ENCODE data around the gene SPAG9. TPM values are rescaled to one million over a fixed set of nuclear protein-coding genes. Genes with fewer than 3 reads are reported as not detected.

Gene SPAG9
- total RNA-seq, 1 experiment from 2014 or later: 77.6 TPM

DNA sequence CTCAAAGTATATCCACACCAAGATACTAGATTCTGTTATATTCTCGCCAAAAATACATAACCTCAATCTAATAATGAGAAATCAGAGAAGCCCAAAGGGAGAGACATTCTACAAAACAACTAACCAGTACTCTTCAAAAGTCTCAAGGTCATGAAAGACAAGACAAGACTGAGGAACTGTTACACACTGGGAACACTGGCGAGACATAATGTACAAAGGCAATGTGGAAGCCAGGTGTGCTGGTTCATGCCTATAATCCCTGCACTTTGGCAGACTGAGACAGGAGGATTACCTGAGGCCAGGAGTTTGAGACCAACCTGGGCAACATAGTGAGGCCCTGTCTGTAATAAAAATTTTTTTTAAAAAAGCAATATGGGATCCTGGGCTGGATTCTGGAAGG lies 85.9 kb downstream of the SPAG9 start:
- RAD21 ChIA-PET (ENCODE audit: low non-redundant PET in 1 of 2, low total read pairs in 2 of 2, uncharacterized antibody in 2 of 2, unreplicated experiment in 2 of 2): no interaction called here

DNA sequence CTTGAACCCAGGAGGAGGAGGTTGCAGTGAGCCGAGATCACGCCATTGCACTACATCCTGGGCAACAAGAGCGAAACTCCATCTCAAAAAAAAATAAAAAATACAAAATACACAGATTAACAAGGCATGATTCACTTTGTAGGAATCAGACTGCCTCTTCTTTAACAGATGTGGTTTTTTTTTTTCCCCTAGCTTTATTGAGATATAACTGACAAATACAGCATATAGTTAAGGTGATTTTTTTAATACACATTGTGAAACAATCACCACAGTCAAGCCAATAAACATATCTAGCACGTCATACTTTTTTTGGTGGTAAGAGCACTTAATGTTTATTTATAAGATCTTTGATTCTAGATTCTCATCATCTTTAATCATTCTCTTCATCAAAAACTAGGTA lies 87.8 kb downstream of the SPAG9 start:
- ChIA-PET CTCF (no interaction called here), POLR2A (no interaction called here), RAD21 (ENCODE audit: low non-redundant PET in 1 of 2, low total read pairs in 2 of 2, uncharacterized antibody in 2 of 2, unreplicated experiment in 2 of 2) (no interaction called here)
- Histone ChIP-seq H3K36me3 (ENCODE audit: control insufficient read depth in 1 of 2, insufficient read depth in 2 of 2, low read length in 2 of 2) (no peaks in the 10 kb centered on the region), H3K27me3 (ENCODE audit: insufficient read depth, low read length) (no peaks in the 10 kb centered on the region), H3K4me3 (replicated peaks in 1 of 2; ENCODE audit: low read depth in 1 of 2, low read length in 2 of 2) (no peak overlapping the region), H3K9me2 (ENCODE audit: insufficient read depth) (no peaks in the 10 kb centered on the region), H3K4me2 (ENCODE audit: low read length) (no peak overlapping the region), H2AFZ (ENCODE audit: low read depth, low read length, poor library complexity, severe bottlenecking) (no peak overlapping the region), H3K4me1 (ENCODE audit: control insufficient read depth in 1 of 2, insufficient read depth in 2 of 2, low read length in 2 of 2) (no peaks in the 10 kb centered on the region), H3K9ac (ENCODE audit: low read length) (no peak overlapping the region), H3K27ac (ENCODE audit: low read depth, low read length) (no peak overlapping the region), H4K20me1 (ENCODE audit: insufficient read depth) (no peaks in the 10 kb centered on the region), H3K79me2 (ENCODE audit: insufficient read depth, low read length) (no peaks in the 10 kb centered on the region; the same call in 1 of the 2 replicates), H3K9me3 (ENCODE audit: control insufficient read depth in 1 of 2, insufficient read depth in 1 of 2, low read depth in 1 of 2, low read length in 2 of 2) (no peaks in the 10 kb centered on the region)
- BruUV-seq (replicated peaks): no TSS peak
- intact Hi-C loops (cut with micrococcal nuclease): no loop called here
- DNase-seq (ENCODE audit: low read depth, low spot score): no peak
- TF ChIP-seq, protein P1, sequence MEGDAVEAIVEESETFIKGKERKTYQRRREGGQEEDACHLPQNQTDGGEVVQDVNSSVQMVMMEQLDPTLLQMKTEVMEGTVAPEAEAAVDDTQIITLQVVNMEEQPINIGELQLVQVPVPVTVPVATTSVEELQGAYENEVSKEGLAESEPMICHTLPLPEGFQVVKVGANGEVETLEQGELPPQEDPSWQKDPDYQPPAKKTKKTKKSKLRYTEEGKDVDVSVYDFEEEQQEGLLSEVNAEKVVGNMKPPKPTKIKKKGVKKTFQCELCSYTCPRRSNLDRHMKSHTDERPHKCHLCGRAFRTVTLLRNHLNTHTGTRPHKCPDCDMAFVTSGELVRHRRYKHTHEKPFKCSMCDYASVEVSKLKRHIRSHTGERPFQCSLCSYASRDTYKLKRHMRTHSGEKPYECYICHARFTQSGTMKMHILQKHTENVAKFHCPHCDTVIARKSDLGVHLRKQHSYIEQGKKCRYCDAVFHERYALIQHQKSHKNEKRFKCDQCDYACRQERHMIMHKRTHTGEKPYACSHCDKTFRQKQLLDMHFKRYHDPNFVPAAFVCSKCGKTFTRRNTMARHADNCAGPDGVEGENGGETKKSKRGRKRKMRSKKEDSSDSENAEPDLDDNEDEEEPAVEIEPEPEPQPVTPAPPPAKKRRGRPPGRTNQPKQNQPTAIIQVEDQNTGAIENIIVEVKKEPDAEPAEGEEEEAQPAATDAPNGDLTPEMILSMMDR (IDR thresholded peaks at IDR 0.05 in 2 of 3, conservative IDR thresholded peaks at IDR 0.05 in 1 of 3; ENCODE audit: borderline replicate concordance in 1 of 3, insufficient read depth in 1 of 3, low read depth in 2 of 3, low read length in 2 of 3): no peak
- TF ChIP-seq SIN3A (IDR thresholded peaks at IDR 0.05; ENCODE audit: low read depth) (no peak), SP1 (IDR thresholded peaks at IDR 0.05; ENCODE audit: low read depth) (no peak), FOSL1 (IDR thresholded peaks at IDR 0.05; ENCODE audit: low read depth) (no peak), CEBPB (IDR thresholded peaks at IDR 0.05; ENCODE audit: low read depth) (no peak)
- TF ChIP-seq, protein P2, sequence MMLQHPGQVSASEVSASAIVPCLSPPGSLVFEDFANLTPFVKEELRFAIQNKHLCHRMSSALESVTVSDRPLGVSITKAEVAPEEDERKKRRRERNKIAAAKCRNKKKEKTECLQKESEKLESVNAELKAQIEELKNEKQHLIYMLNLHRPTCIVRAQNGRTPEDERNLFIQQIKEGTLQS (IDR thresholded peaks at IDR 0.05): no peak
- no peak for ATAC-seq

More for the DNA sequence above, 85.9 kb downstream of the SPAG9 start:
- Histone ChIP-seq H3K36me3 (ENCODE audit: control insufficient read depth in 1 of 2, insufficient read depth in 2 of 2, low read length in 2 of 2) (no peaks in the 10 kb centered on the region; a peak in 1 of 4 replicates), H3K4me3 (replicated peaks in 1 of 2; ENCODE audit: low read depth in 1 of 2, low read length in 2 of 2) (no peak overlapping the region), H2AFZ (ENCODE audit: low read depth, low read length, poor library complexity, severe bottlenecking) (no peak overlapping the region), H3K4me1 (ENCODE audit: control insufficient read depth in 1 of 2, insufficient read depth in 2 of 2, low read length in 2 of 2) (no peaks in the 10 kb centered on the region), H3K27ac (ENCODE audit: low read depth, low read length) (no peak overlapping the region), H3K4me2 (ENCODE audit: low read length) (no peak overlapping the region), H3K9me2 (ENCODE audit: insufficient read depth) (no peaks in the 10 kb centered on the region), H4K20me1 (ENCODE audit: insufficient read depth) (no peaks in the 10 kb centered on the region), H3K27me3 (ENCODE audit: insufficient read depth, low read length) (no peaks in the 10 kb centered on the region), H3K79me2 (ENCODE audit: insufficient read depth, low read length) (no peaks in the 10 kb centered on the region; the same call in 1 of the 2 replicates), H3K9me3 (ENCODE audit: control insufficient read depth in 1 of 2, insufficient read depth in 1 of 2, low read depth in 1 of 2, low read length in 2 of 2) (no peaks in the 10 kb centered on the region), H3K9ac (ENCODE audit: low read length) (no peak overlapping the region)
- CTCF ChIA-PET: no interaction called here
- ATAC-seq: no peak
- POLR2A ChIA-PET: no interaction called here
- DNase-seq (ENCODE audit: low read depth, low spot score): no peak
- no TSS peak for BruUV-seq (replicated peaks)
- intact Hi-C loops (cut with micrococcal nuclease): no loop called here
- TF ChIP-seq, protein P1 (IDR thresholded peaks at IDR 0.05 in 2 of 3, conservative IDR thresholded peaks at IDR 0.05 in 1 of 3; ENCODE audit: borderline replicate concordance in 1 of 3, insufficient read depth in 1 of 3, low read depth in 2 of 3, low read length in 2 of 3): no peak
- no peak for TF ChIP-seq SP1 (IDR thresholded peaks at IDR 0.05; ENCODE audit: low read depth)
